OCI-LY7 (cell line): ENCODE results near the gene MAGI1.

Experiments
- CTCF ChIP-seq: fragments of 200-600 bp; sonication (generic); conservative IDR thresholded peaks from 2 replicates; pipeline ENCODE4 v1.5.1; 2014; ENCODE audit warnings: mild to moderate bottlenecking, antibody characterized with exemption, low read length, moderate library complexity, mixed read lengths
- EZH2phosphoT487 ChIP-seq: fragments of 200-600 bp; sonication (generic); IDR thresholded peaks from 2 replicates; pipeline ENCODE4 v1.6.1; 2018; ENCODE audit warnings: low read depth, borderline replicate concordance, mild to moderate bottlenecking, mixed run types, antibody characterized with exemption, low read length, moderate library complexity, mixed read lengths

GRCh38 chr3:65762235-65762580 is 276.5 kb downstream of the MAGI1 start:
- no peak for TF ChIP-seq EZH2phosphoT487
- no peak for TF ChIP-seq CTCF
